HCT116 (cell line): ENCODE data around the gene DEPDC1B. TPM values are rescaled to one million over a fixed set of nuclear protein-coding genes. Genes with fewer than 3 reads are reported as not detected.

Source experiments
- ATAC-seq: fragments of 200-7000 bp; cut with Tn5 transposase; 2 replicates; pipeline ENCODE4 v1.9.1; 2020; ENCODE audit warnings: mild to moderate bottlenecking, moderate library complexity
- BruUV-seq: library from RNA; stranded (reverse); fragments of 400-500 nt; replicated peaks from 2 replicates; lab custom pipeline; 2021; lab: Mats Ljungman, UMichigan
- CTCF ChIA-PET: fragments of 300-600 bp; sonication (Branson Sonifier 250); formaldehyde crosslinking; loops from one replicate; lab custom pipeline; 2021; ENCODE audit warnings: antibody characterized with exemption; lab: Charles Lee
- POLR2A ChIA-PET: fragments of 300-600, 350-600 bp; sonication (Branson Sonifier 250); formaldehyde crosslinking; loops from one replicate; lab custom pipeline; 2021; ENCODE audit warnings: antibody characterized with exemption; lab: Charles Lee
- RAD21 ChIA-PET, 2 experiments: fragments of 300-600 bp; sonication (Branson Sonifier 250); formaldehyde crosslinking; loops; one replicate each; lab custom pipeline; 2023; ENCODE audit warnings: low total read pairs in 2 of 2; ENCODE audit not compliant: uncharacterized antibody in 2 of 2, unreplicated experiment in 2 of 2, low non-redundant PET in 1 of 2; lab: Charles Lee
- DNase-seq: peaks from one replicate; pipeline ENCODE4 v3.0.0-alpha.2; 2010; ENCODE audit warnings: low read depth, low spot score
- H2AFZ ChIP-seq: fragments of 200-600 bp; shearing (Covaris generic), sonication (generic); 2 replicates; pipeline ENCODE4 v1.6.1; 2017; ENCODE audit warnings: low read depth, mixed run types, mixed read lengths, antibody characterized with exemption, low read length; ENCODE audit not compliant: poor library complexity, severe bottlenecking
- H3K27ac ChIP-seq: 2 replicates; pipeline ENCODE4 v1.5.1; 2012; ENCODE audit warnings: low read depth, low read length
- H3K27me3 ChIP-seq: fragments of 200-600 bp; sonication (generic); 2 replicates; pipeline ENCODE4 v1.6.1; 2016; ENCODE audit warnings: mixed run types, low read length, mixed read lengths; ENCODE audit not compliant: insufficient read depth
- H3K36me3 ChIP-seq, 2 experiments: fragments of 200-500 bp in 1 of 2; fragments of 200-600 bp in 1 of 2; sonication (Bioruptor generic) in 1 of 2; sonication (generic) in 1 of 2; 2 replicates each; pipeline versions ENCODE4 v1.5.1 to v1.6.1; 2014 to 2016; ENCODE audit warnings: low read length in 2 of 2, inconsistent platforms in 1 of 2, mixed read lengths in 1 of 2, mixed run types in 1 of 2; ENCODE audit not compliant: insufficient read depth in 2 of 2, control insufficient read depth in 1 of 2
- H3K4me1 ChIP-seq, 2 experiments: fragments of 200-600 bp in 1 of 2; sonication (generic) in 1 of 2; 2 replicates each; pipeline versions ENCODE4 v1.5.1 to v1.6.1; 2012 to 2017; ENCODE audit warnings: low read length in 2 of 2, inconsistent platforms in 1 of 2, mild to moderate bottlenecking in 1 of 2, mixed read lengths in 1 of 2, mixed run types in 1 of 2, moderate library complexity in 1 of 2; ENCODE audit not compliant: insufficient read depth in 2 of 2, control insufficient read depth in 1 of 2
- H3K4me2 ChIP-seq: fragments of 200-600 bp; sonication (generic); 2 replicates; pipeline ENCODE4 v1.6.1; 2017; ENCODE audit warnings: mixed run types, low read length, mixed read lengths
- H3K4me3 ChIP-seq, 2 experiments: fragments of 200-600 bp in 1 of 2; sonication (generic) in 1 of 2; replicated peaks in 1 of 2; 2 replicates each; pipeline ENCODE4 v1.5.1; 2011 to 2016; ENCODE audit warnings: low read length in 2 of 2, control low read depth in 1 of 2, low read depth in 1 of 2, mild to moderate bottlenecking in 1 of 2, mixed read lengths in 1 of 2, mixed run types in 1 of 2
- H3K79me2 ChIP-seq: fragments of 200-600 bp; sonication (generic); 2 replicates; pipeline ENCODE4 v1.6.1; 2017; ENCODE audit warnings: mild to moderate bottlenecking, mixed run types, low read length, moderate library complexity, mixed read lengths; ENCODE audit not compliant: insufficient read depth
- H3K9ac ChIP-seq: fragments of 200-600 bp; sonication (generic); 2 replicates; pipeline ENCODE4 v1.6.1; 2016; ENCODE audit warnings: low read length, mixed read lengths
- H3K9me2 ChIP-seq: fragments of 200-600 bp; sonication (generic), shearing (Covaris generic); 2 replicates; pipeline ENCODE4 v1.6.1; 2017; ENCODE audit warnings: mixed run types, mild to moderate bottlenecking, moderate library complexity; ENCODE audit not compliant: insufficient read depth
- H3K9me3 ChIP-seq, 2 experiments: fragments of 200-500 bp in 1 of 2; fragments of 200-600 bp in 1 of 2; sonication (Bioruptor generic) in 1 of 2; sonication (generic) in 1 of 2; 2 replicates each; pipeline ENCODE4 v1.6.1; 2014 to 2017; ENCODE audit warnings: low read length in 2 of 2, mixed read lengths in 2 of 2, inconsistent platforms in 1 of 2, low read depth in 1 of 2, mild to moderate bottlenecking in 1 of 2, mixed run types in 1 of 2, moderate library complexity in 1 of 2; ENCODE audit not compliant: control insufficient read depth in 1 of 2, insufficient read depth in 1 of 2
- H4K20me1 ChIP-seq: fragments of 200-600 bp; sonication (generic), shearing (Covaris generic); 2 replicates; pipeline ENCODE4 v1.6.1; 2017; ENCODE audit warnings: mixed run types, mild to moderate bottlenecking, moderate library complexity; ENCODE audit not compliant: insufficient read depth
- CBX3 ChIP-seq: IDR thresholded peaks from 2 replicates; pipeline ENCODE4 v1.6.1; 2012; ENCODE audit warnings: low read depth
- CEBPB ChIP-seq: IDR thresholded peaks from 2 replicates; pipeline ENCODE4 v1.6.1; 2012; ENCODE audit warnings: low read depth
- ELF1 ChIP-seq: IDR thresholded peaks from 2 replicates; pipeline ENCODE4 v1.6.1; 2012; ENCODE audit warnings: low read depth, borderline replicate concordance
- EZH2 ChIP-seq: fragments of 200-600 bp; sonication (generic); IDR thresholded peaks from 2 replicates; pipeline ENCODE4 v1.6.1; 2017; ENCODE audit warnings: antibody characterized with exemption, mixed run types
- POLR2A ChIP-seq: IDR thresholded peaks from 2 replicates; pipeline ENCODE4 v1.7.0; 2011; ENCODE audit warnings: borderline replicate concordance; ENCODE audit not compliant: insufficient read depth, insufficient read length; ENCODE audit errors: extremely low read depth
- RAD21 ChIP-seq: IDR thresholded peaks from 2 replicates; pipeline ENCODE4 v1.6.1; 2012; ENCODE audit warnings: low read depth, mild to moderate bottlenecking
- SP1 ChIP-seq: IDR thresholded peaks from 2 replicates; pipeline ENCODE4 v1.6.1; 2012; ENCODE audit warnings: low read depth
- TCF7L2 ChIP-seq: IDR thresholded peaks from 2 replicates; pipeline ENCODE4 v1.7.0; 2011; ENCODE audit warnings: borderline replicate concordance, inconsistent platforms; ENCODE audit not compliant: insufficient read depth, insufficient read length; ENCODE audit errors: extremely low read depth
- YY1 ChIP-seq: IDR thresholded peaks from 2 replicates; pipeline ENCODE4 v1.6.1; 2011; ENCODE audit warnings: low read length, low read depth, moderate library complexity, mild to moderate bottlenecking; ENCODE audit not compliant: insufficient replicate concordance; ENCODE audit errors: extremely low read depth
- intact Hi-C: fragments of 100-400 bp; cut with micrococcal nuclease; formaldehyde crosslinking; loops from 2 replicates; pipeline ENCODE4 v1.10.0; 2022
- total RNA-seq: library from RNA; stranded (reverse); gene quantifications from one replicate; pipeline ENCODE4 v1.2.1, GENCODE V29; 2021; ENCODE audit not compliant: unreplicated experiment
- TF ChIP-seq, protein P1 (sequence below): IDR thresholded peaks from 2 replicates; pipeline ENCODE4 v1.6.1; 2012
- TF ChIP-seq, protein P2 (sequence below): IDR thresholded peaks from 2 replicates; pipeline ENCODE4 v1.6.1; 2012
- TF ChIP-seq, protein P3 (sequence below), 3 experiments: fragments of 200-600 bp in 1 of 3; sonication (generic) in 1 of 3; IDR thresholded peaks in 2 of 3; conservative IDR thresholded peaks in 1 of 3; 2 replicates each; pipeline ENCODE4 v1.5.1; 2012 to 2017; ENCODE audit warnings: low read depth in 2 of 3, low read length in 2 of 3, antibody characterized with exemption in 1 of 3, borderline replicate concordance in 1 of 3, control low read depth in 1 of 3, mild to moderate bottlenecking in 1 of 3, mixed read lengths in 1 of 3, mixed run types in 1 of 3, moderate library complexity in 1 of 3; ENCODE audit not compliant: insufficient read depth in 1 of 3

Gene DEPDC1B
- total RNA-seq, 1 experiment from 2014 or later, result 39.7 TPM

DNA sequence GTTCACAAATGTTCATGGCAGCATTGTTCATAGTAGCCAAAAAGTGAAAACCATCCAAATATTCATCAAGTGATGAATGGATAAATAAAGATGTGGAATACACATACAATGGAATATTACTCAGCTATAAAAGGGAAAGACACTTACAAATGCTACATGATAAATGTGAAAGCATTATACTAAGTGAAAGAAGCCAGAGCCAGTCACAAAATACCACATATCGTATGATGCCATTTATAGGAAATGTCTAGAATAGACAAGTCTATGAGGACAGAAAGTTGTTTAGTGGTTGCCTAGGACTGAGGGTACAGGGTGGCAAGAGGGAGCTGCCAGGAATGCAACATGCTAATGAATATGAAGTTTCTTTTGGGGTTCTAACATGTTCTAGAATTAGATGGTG lies 148.7 kb downstream of the DEPDC1B start:
- Histone ChIP-seq H3K79me2 (no peaks in the 10 kb centered on the region), H4K20me1 (no peaks in the 10 kb centered on the region), H3K4me3 (no peak overlapping the region), H3K27me3 (peaks cover 9% of the 10 kb centered on the region; the same call in 1 of the 2 replicates), H3K9ac (no peak overlapping the region), H3K4me2 (no peak overlapping the region), H3K4me1 (no peaks in the 10 kb centered on the region), H3K36me3 (no peaks in the 10 kb centered on the region), H2AFZ (no peak overlapping the region), H3K9me3 (no peaks in the 10 kb centered on the region), H3K9me2 (no peaks in the 10 kb centered on the region), H3K27ac (no peak overlapping the region)
- POLR2A ChIA-PET, result no interaction called here
- TF ChIP-seq POLR2A, result no peak
- TF ChIP-seq, protein P1, sequence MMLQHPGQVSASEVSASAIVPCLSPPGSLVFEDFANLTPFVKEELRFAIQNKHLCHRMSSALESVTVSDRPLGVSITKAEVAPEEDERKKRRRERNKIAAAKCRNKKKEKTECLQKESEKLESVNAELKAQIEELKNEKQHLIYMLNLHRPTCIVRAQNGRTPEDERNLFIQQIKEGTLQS, result no peak
- no peak for TF ChIP-seq ELF1
- TF ChIP-seq CBX3, result no peak
- TF ChIP-seq RAD21, result no peak
- no peak for TF ChIP-seq YY1
- TF ChIP-seq, protein P2, sequence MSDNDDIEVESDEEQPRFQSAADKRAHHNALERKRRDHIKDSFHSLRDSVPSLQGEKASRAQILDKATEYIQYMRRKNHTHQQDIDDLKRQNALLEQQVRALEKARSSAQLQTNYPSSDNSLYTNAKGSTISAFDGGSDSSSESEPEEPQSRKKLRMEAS, result no peak
- TF ChIP-seq EZH2, result no peak
- no peak for TF ChIP-seq CEBPB
- RAD21 ChIA-PET, result no interaction called here
- intact Hi-C loops, result no loop called here
- CTCF ChIA-PET, result no interaction called here
- DNase-seq, result no peak
- no TSS peak for BruUV-seq
- ATAC-seq, result no peak

DNA sequence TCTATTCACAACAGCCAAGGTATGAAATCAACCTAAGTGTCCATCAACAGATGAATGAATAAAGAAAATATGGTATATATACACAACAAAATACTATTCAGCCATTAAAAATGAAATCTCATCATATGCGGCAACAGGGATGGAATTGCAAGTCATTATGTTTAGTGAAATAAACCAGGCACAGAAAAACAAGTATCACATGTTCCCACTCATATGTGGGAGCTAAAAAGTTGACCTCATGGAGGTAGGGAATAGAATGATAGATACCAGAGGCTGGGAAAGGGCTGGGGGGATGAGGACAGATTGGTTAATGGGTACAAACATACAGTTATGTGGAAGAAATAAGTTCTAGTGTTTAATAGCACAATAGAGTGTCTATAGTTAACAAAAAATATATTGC lies 149.7 kb downstream of the DEPDC1B start:
- CTCF ChIA-PET, result no interaction called here
- POLR2A ChIA-PET, result no interaction called here
- peaks cover 9% of the 10 kb centered on the region; the same call in 1 of the 2 replicates for H3K27me3 ChIP-seq
- no peak overlapping the region for H3K4me3 ChIP-seq
- no peaks in the 10 kb centered on the region for H4K20me1 ChIP-seq
- no peak for ATAC-seq
- no peaks in the 10 kb centered on the region for H3K4me1 ChIP-seq
- no peak overlapping the region for H3K27ac ChIP-seq
- no peaks in the 10 kb centered on the region for H3K36me3 ChIP-seq
- no peak overlapping the region for H2AFZ ChIP-seq
- no peaks in the 10 kb centered on the region for H3K9me3 ChIP-seq
- H3K9me2 ChIP-seq, result no peaks in the 10 kb centered on the region
- no TSS peak for BruUV-seq
- intact Hi-C loops, result no loop called here
- no peak overlapping the region for H3K9ac ChIP-seq
- no peaks in the 10 kb centered on the region for H3K79me2 ChIP-seq
- RAD21 ChIA-PET, result no interaction called here
- H3K4me2 ChIP-seq, result no peak overlapping the region
- TF ChIP-seq, protein P3, sequence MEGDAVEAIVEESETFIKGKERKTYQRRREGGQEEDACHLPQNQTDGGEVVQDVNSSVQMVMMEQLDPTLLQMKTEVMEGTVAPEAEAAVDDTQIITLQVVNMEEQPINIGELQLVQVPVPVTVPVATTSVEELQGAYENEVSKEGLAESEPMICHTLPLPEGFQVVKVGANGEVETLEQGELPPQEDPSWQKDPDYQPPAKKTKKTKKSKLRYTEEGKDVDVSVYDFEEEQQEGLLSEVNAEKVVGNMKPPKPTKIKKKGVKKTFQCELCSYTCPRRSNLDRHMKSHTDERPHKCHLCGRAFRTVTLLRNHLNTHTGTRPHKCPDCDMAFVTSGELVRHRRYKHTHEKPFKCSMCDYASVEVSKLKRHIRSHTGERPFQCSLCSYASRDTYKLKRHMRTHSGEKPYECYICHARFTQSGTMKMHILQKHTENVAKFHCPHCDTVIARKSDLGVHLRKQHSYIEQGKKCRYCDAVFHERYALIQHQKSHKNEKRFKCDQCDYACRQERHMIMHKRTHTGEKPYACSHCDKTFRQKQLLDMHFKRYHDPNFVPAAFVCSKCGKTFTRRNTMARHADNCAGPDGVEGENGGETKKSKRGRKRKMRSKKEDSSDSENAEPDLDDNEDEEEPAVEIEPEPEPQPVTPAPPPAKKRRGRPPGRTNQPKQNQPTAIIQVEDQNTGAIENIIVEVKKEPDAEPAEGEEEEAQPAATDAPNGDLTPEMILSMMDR (IDR thresholded peaks at IDR 0.05 in 2 of 3, conservative IDR thresholded peaks at IDR 0.05 in 1 of 3; ENCODE audit: borderline replicate concordance in 1 of 3, insufficient read depth in 1 of 3, low read depth in 2 of 3, low read length in 2 of 3), result no peak
- no peak for TF ChIP-seq TCF7L2
- TF ChIP-seq YY1, result no peak
- TF ChIP-seq RAD21, result no peak
- TF ChIP-seq SP1, result no peak
- no peak for TF ChIP-seq CBX3
- TF ChIP-seq, protein P2, result no peak
- DNase-seq, result no peak
